ENCODE data around the gene PKN2. TPM values are rescaled to one million over a fixed set of nuclear protein-coding genes. Genes with fewer than 3 reads are reported as not detected.

PKN2 gene
- total RNA-seq, 1 donor from 2014 or later: 65.1 TPM

GRCh38 chr1:88727205-88727604 is 43.1 kb downstream of the PKN2 start:
- no peaks in the 10 kb centered on the region for H3K9me3 Mint-ChIP-seq
- H3K36me3 Mint-ChIP-seq: peaks cover 13% of the 10 kb centered on the region
- no peaks in the 10 kb centered on the region for H3K27me3 Mint-ChIP-seq (ENCODE audit: low read depth)
- H3K4me3 Mint-ChIP-seq: no peak overlapping the region
- DNase-seq (ENCODE audit: low spot score in 2 of 2, unreplicated experiment in 2 of 2): no peak
- peaks cover 22% of the 10 kb centered on the region for H3K4me1 Mint-ChIP-seq
- no peak for TF ChIP-seq CTCF (IDR thresholded peaks at IDR 0.05; ENCODE audit: unreplicated experiment)
- H3K27ac Mint-ChIP-seq: no peak overlapping the region

GRCh38 chr1:88729297-88729696 is 45.2 kb downstream of the PKN2 start:
- Mint-ChIP-seq H3K9me3 (peaks cover 13% of the 10 kb centered on the region), H3K36me3 (peaks cover 22% of the 10 kb centered on the region), H3K4me1 (peaks cover 22% of the 10 kb centered on the region), H3K27me3 (ENCODE audit: low read depth) (no peaks in the 10 kb centered on the region), H3K27ac (no peak overlapping the region), H3K4me3 (no peak overlapping the region)
- TF ChIP-seq CTCF (IDR thresholded peaks at IDR 0.05; ENCODE audit: unreplicated experiment): no peak
- no peak for DNase-seq (ENCODE audit: low spot score in 2 of 2, unreplicated experiment in 2 of 2)

GRCh38 chr1:88730132-88730675 is 46.1 kb downstream of the PKN2 start:
- peak overlapping the region; percentile 76 for H3K27ac Mint-ChIP-seq
- no peak for TF ChIP-seq CTCF (IDR thresholded peaks at IDR 0.05; ENCODE audit: unreplicated experiment)

GRCh38 chr1:88730995-88731394 is 46.9 kb downstream of the PKN2 start:
- Mint-ChIP-seq H3K27ac (peak overlapping the region; percentile 76), H3K36me3 (peaks cover 38% of the 10 kb centered on the region), H3K27me3 (ENCODE audit: low read depth) (no peaks in the 10 kb centered on the region), H3K4me3 (no peak overlapping the region), H3K4me1 (peaks cover 22% of the 10 kb centered on the region), H3K9me3 (peaks cover 29% of the 10 kb centered on the region)
- DNase-seq (ENCODE audit: low spot score in 2 of 2, unreplicated experiment in 2 of 2): no peak
- TF ChIP-seq CTCF (IDR thresholded peaks at IDR 0.05; ENCODE audit: unreplicated experiment): no peak

More at GRCh38 chr1:88730132-88730675, 46.1 kb downstream of the PKN2 start:
- Mint-ChIP-seq H3K27me3 (ENCODE audit: low read depth) (no peaks in the 10 kb centered on the region), H3K4me1 (peaks cover 22% of the 10 kb centered on the region), H3K9me3 (peaks cover 21% of the 10 kb centered on the region), H3K36me3 (peaks cover 31% of the 10 kb centered on the region), H3K4me3 (no peak overlapping the region)
- no peak for DNase-seq (ENCODE audit: low spot score in 2 of 2, unreplicated experiment in 2 of 2)

GRCh38 chr1:88731475-88732269 is 47.6 kb downstream of the PKN2 start:
- Mint-ChIP-seq H3K36me3 (peaks cover 43% of the 10 kb centered on the region), H3K4me1 (peaks cover 22% of the 10 kb centered on the region), H3K27ac (peak overlapping the region; percentile 76), H3K4me3 (no peak overlapping the region), H3K9me3 (peaks cover 31% of the 10 kb centered on the region), H3K27me3 (ENCODE audit: low read depth) (no peaks in the 10 kb centered on the region)
- no peak for DNase-seq (ENCODE audit: low spot score in 2 of 2, unreplicated experiment in 2 of 2)
- TF ChIP-seq CTCF (IDR thresholded peaks at IDR 0.05; ENCODE audit: unreplicated experiment): no peak
